ENCODE data around the gene ATP6V0B. TPM values are rescaled to one million over a fixed set of nuclear protein-coding genes. Genes with fewer than 3 reads are reported as not detected.

The ATP6V0B gene
- total RNA-seq, 4 donors from 2014 or later: 111 to 223 (median 139) TPM

DNA sequence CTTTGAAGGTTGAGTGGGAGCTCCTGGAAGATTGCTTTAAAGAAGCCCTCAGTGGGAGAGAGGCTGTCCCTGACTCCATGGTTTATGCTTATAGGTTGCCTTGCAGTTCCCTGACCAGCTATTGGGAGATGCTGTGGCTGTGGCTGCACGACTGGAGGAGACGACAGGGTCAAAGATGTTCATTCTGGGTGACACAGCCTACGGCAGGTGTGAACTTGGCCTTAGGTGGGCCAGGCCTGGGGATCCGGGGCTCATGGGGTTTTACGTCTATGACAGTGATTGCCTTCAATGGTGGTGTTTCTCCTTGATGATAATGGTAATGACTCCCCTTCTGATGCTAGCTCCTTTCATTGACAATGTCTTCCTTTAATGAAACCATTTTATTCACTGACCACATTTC is 4.3 kb upstream of the ATP6V0B start:
- DNase-seq (ENCODE audit: low spot score) (no peak), ATAC-seq (ENCODE audit: low FRiP score) (no peak)
- TF ChIP-seq, protein P1, sequence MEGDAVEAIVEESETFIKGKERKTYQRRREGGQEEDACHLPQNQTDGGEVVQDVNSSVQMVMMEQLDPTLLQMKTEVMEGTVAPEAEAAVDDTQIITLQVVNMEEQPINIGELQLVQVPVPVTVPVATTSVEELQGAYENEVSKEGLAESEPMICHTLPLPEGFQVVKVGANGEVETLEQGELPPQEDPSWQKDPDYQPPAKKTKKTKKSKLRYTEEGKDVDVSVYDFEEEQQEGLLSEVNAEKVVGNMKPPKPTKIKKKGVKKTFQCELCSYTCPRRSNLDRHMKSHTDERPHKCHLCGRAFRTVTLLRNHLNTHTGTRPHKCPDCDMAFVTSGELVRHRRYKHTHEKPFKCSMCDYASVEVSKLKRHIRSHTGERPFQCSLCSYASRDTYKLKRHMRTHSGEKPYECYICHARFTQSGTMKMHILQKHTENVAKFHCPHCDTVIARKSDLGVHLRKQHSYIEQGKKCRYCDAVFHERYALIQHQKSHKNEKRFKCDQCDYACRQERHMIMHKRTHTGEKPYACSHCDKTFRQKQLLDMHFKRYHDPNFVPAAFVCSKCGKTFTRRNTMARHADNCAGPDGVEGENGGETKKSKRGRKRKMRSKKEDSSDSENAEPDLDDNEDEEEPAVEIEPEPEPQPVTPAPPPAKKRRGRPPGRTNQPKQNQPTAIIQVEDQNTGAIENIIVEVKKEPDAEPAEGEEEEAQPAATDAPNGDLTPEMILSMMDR (IDR thresholded peaks at IDR 0.05): no peak

DNA sequence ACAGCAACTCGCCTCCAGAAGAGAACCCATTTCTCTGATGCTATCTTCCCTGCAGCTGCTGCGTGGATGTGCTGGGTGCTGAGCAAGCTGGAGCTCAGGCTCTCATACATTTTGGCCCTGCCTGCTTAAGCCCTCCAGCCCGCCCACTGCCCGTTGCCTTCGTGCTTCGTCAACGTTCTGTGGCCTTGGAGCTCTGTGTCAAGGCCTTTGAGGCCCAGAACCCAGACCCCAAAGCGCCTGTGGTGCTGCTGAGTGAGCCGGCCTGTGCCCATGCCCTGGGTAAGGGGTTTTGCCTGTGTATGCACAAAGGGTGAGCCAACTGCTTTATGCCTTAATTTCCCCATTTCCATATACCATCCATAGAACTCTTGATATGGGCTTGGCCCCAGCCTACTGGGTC is 3.8 kb upstream of the ATP6V0B start:
- ATAC-seq (ENCODE audit: low FRiP score) (no peak), DNase-seq (ENCODE audit: low spot score) (no peak)
- TF ChIP-seq, protein P1 (IDR thresholded peaks at IDR 0.05): no peak

DNA sequence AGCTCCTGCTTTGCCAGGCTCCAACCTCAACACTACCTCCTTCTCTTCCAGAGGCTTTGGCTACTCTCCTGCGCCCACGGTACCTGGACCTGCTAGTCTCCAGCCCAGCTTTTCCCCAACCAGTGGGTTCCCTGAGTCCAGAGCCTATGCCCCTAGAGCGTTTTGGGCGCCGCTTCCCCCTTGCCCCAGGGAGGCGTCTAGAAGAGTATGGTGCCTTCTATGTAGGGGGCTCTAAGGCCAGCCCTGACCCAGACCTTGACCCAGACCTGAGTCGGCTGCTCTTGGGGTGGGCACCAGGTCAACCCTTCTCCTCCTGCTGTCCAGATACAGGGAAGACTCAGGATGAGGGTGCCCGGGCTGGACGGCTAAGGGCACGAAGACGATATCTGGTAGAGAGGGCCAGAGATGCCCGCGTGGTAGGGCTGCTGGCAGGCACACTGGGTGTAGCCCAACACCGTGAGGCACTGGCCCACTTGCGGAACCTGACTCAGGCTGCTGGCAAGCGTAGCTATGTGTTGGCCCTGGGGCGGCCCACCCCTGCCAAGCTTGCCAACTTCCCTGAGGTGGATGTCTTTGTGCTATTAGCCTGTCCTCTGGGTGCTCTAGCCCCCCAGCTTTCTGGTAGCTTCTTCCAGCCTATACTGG is 3.3 kb upstream of the ATP6V0B start:
- TF ChIP-seq, protein P1 (IDR thresholded peaks at IDR 0.05): no peak
- ATAC-seq (ENCODE audit: low FRiP score): no peak
- DNase-seq (ENCODE audit: low spot score): no peak

DNA sequence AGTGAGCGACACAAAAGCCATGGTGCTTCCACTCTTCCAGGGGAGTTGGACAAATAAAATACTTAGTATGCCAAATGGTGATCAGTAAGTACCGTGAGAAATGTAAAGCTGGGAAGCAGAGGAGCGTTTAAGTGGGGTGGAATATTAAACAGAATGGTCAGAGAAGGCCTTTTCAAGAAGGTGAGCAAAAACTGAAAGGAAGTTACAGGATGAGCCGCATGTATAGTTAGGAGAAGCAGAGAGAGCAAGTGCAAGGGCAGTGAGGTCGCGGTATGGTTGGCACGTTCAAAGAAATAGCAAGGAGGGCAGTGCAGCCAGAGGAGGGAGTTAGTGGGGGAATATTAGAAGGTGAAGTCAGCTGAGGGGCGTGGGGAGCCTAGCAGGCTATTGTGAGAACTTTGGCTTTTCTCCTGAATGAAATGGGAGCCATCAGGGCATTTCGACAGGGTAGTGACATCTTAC is 748 bp upstream of the ATP6V0B start:
- TF ChIP-seq, protein P1 (IDR thresholded peaks at IDR 0.05): no peak
- DNase-seq (ENCODE audit: low spot score) (no peak), ATAC-seq (ENCODE audit: low FRiP score) (no peak)

DNA sequence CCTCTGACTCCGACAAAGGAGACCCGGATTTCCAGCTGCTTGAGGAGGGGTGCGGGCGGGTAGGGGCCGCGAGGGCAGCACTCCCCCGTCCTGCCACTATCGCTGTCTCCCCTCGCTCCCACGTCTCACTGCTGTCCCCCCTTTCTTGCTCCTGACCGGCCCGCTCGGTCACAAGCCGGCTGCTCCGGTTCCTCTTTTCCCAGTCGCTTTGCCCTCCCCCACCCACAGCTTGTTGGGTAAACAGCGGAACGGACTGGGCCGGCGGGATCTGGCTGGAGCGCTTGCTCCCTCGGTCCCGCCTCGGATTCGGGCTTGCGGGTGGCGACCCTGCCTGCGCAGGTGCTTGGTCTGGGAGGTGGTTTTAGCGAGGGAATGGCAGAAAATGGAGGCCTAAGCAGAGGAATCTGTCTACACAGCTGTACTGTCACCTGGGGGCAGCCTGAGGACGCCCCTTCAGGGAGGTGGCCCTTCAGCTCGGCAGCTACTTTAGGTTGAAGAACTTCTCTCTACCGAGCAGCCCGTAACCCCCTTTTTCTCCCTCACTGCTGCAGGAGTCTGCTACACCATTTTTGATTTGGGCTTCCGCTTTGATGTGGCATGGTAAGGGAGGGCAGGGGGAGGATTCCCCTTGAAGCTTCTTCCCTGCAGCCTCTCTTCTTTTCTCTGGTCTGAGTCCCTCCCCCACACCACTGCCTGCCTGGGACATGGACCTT is 645 bp downstream of the ATP6V0B start:
- DNase-seq (ENCODE audit: low spot score) (no peak), ATAC-seq (ENCODE audit: low FRiP score) (peak; percentile 3)

DNA sequence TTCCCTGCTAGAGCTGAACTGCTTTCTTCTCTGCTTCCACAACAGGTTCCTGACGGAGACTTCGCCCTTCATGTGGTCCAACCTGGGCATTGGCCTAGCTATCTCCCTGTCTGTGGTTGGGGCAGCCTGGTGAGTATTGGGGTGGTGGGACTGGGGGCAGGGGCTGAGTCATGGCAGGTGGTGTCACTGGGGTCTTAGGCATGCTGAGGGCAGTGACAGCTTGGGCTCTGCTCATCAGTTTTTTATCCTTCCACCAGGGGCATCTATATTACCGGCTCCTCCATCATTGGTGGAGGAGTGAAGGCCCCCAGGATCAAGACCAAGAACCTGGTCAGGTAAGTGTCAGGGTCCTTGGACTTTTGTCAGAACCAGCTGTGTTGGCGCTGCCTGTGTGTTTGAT is 1.3 kb downstream of the ATP6V0B start:
- TF ChIP-seq, protein P1 (IDR thresholded peaks at IDR 0.05): no peak
- DNase-seq (ENCODE audit: low spot score) (no peak), ATAC-seq (ENCODE audit: low FRiP score) (no peak)

More for the DNA sequence above, 645 bp downstream of the ATP6V0B start:
- TF ChIP-seq, protein P1 (IDR thresholded peaks at IDR 0.05): no peak

DNA sequence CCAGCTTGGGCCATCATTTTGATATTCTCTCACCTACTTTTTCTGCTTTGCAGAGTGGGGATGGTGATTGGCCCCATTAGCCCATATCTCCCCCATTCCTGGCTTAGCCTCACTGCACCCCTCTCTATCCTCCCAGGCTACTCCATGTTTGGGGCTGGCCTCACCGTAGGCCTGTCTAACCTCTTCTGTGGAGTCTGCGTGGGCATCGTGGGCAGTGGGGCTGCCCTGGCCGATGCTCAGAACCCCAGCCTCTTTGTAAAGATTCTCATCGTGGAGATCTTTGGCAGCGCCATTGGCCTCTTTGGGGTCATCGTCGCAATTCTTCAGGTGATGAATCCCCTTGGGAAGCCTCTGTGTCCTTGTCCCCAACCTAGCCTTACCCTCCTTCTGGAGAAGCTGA is 2.1 kb downstream of the ATP6V0B start:
- ATAC-seq (ENCODE audit: low FRiP score) (no peak), DNase-seq (ENCODE audit: low spot score) (no peak)
- TF ChIP-seq, protein P1 (IDR thresholded peaks at IDR 0.05): no peak
